Panc1 (cell line): ENCODE data around the gene KLHDC9. TPM values are rescaled to one million over a fixed set of nuclear protein-coding genes. Genes with fewer than 3 reads are reported as not detected.
"Not testable (repeated sequence)": the region's sequence is repeated elsewhere in the genome, so short reads cannot be mapped to it uniquely, and the experiment has no call there.

Experiments used
- ATAC-seq: fragments of 200-7000 bp; cut with Tn5 transposase; 2 replicates; pipeline ENCODE4 v1.9.1; 2020; ENCODE audit warnings: mild to moderate bottlenecking, moderate library complexity
- BruUV-seq: library from RNA; stranded (reverse); fragments of 400-500 nt; replicated peaks from 2 replicates; lab custom pipeline; 2021; lab: Mats Ljungman, UMichigan
- CTCF ChIA-PET: fragments of 300-600 bp; sonication (Branson Sonifier 250); formaldehyde crosslinking; loops from one replicate; lab custom pipeline; 2022; ENCODE audit warnings: antibody characterized with exemption; lab: Charles Lee
- POLR2A ChIA-PET: fragments of 300-600 bp; sonication (Branson Sonifier 250); formaldehyde crosslinking; loops from one replicate; lab custom pipeline; 2022; ENCODE audit warnings: antibody characterized with exemption; lab: Charles Lee
- DNase-seq: peaks from one replicate; pipeline ENCODE4 v3.0.0-alpha.2; 2010; ENCODE audit warnings: low read depth, low spot score
- H3K27ac ChIP-seq: 2 replicates; pipeline ENCODE4 v1.5.1; 2011; ENCODE audit warnings: mild to moderate bottlenecking, low read length, inconsistent platforms
- H3K27me3 ChIP-seq: fragments of 200-500 bp; sonication (Bioruptor generic); 2 replicates; pipeline ENCODE4 v1.6.0; 2014; ENCODE audit warnings: low read length, inconsistent platforms; ENCODE audit not compliant: control insufficient read depth, insufficient read depth
- H3K36me3 ChIP-seq: fragments of 200-500 bp; sonication (Bioruptor generic); 2 replicates; pipeline ENCODE4 v1.5.1; 2014; ENCODE audit warnings: inconsistent platforms, mild to moderate bottlenecking, low read length, moderate library complexity; ENCODE audit not compliant: control insufficient read depth, insufficient read depth
- H3K4me1 ChIP-seq: 2 replicates; pipeline ENCODE4 v1.5.1; 2011; ENCODE audit warnings: inconsistent platforms, mild to moderate bottlenecking, low read length, moderate library complexity; ENCODE audit not compliant: control insufficient read depth, insufficient read depth
- H3K4me3 ChIP-seq, 2 experiments: 2 replicates each; pipeline ENCODE4 v1.5.1; 2011 to 2012; ENCODE audit warnings: low read depth in 2 of 2, low read length in 2 of 2, mild to moderate bottlenecking in 2 of 2, inconsistent platforms in 1 of 2, moderate library complexity in 1 of 2
- H3K9me3 ChIP-seq: fragments of 200-500 bp; sonication (Bioruptor generic); 2 replicates; pipeline ENCODE4 v1.5.1; 2014; ENCODE audit warnings: low read depth, mild to moderate bottlenecking, inconsistent platforms, low read length, moderate library complexity; ENCODE audit not compliant: control insufficient read depth, insufficient read depth
- POLR2AphosphoS5 ChIP-seq: IDR thresholded peaks from 2 replicates; pipeline ENCODE4 v1.6.1; 2012; ENCODE audit warnings: mild to moderate bottlenecking, low read depth, low read length, moderate library complexity
- REST ChIP-seq, 2 experiments: IDR thresholded peaks; 2 replicates each; pipeline ENCODE4 v1.6.1; 2011 to 2012; ENCODE audit warnings: low read depth in 2 of 2, control low read depth in 1 of 2, low read length in 1 of 2, mild to moderate bottlenecking in 1 of 2, moderate library complexity in 1 of 2; ENCODE audit not compliant: insufficient read depth in 1 of 2
- SIN3A ChIP-seq: IDR thresholded peaks from 2 replicates; pipeline ENCODE4 v1.6.1; 2012; ENCODE audit warnings: low read depth, mild to moderate bottlenecking, low read length, moderate library complexity, borderline replicate concordance; ENCODE audit not compliant: insufficient read depth
- TCF7L2 ChIP-seq: IDR thresholded peaks from 2 replicates; pipeline ENCODE4 v1.6.1; 2011; ENCODE audit warnings: mild to moderate bottlenecking, low read depth, low read length, inconsistent platforms
- in situ Hi-C: cut with HindIII; loops from 2 replicates; pipeline ENCODE4 v1.10.0; 2016; ENCODE audit warnings: low sequenced_read_pairs, low pct_unique_long_range_greater_than_20kb
- intact Hi-C: fragments of 100-400 bp; cut with micrococcal nuclease; formaldehyde crosslinking; loops from one replicate; pipeline ENCODE4 v1.10.0; 2022; ENCODE audit not compliant: unreplicated experiment
- total RNA-seq: library from RNA; stranded (reverse); gene quantifications from one replicate; pipeline ENCODE4 v1.2.1, GENCODE V29; 2021; ENCODE audit not compliant: unreplicated experiment
- TF ChIP-seq, protein P1 (sequence below): fragments of 450-650 bp; IDR thresholded peaks from 2 replicates; pipeline ENCODE4 v1.5.1; 2017; ENCODE audit warnings: mild to moderate bottlenecking

KLHDC9 gene
- total RNA-seq, 1 experiment from 2014 or later, result 7.6 TPM

DNA sequence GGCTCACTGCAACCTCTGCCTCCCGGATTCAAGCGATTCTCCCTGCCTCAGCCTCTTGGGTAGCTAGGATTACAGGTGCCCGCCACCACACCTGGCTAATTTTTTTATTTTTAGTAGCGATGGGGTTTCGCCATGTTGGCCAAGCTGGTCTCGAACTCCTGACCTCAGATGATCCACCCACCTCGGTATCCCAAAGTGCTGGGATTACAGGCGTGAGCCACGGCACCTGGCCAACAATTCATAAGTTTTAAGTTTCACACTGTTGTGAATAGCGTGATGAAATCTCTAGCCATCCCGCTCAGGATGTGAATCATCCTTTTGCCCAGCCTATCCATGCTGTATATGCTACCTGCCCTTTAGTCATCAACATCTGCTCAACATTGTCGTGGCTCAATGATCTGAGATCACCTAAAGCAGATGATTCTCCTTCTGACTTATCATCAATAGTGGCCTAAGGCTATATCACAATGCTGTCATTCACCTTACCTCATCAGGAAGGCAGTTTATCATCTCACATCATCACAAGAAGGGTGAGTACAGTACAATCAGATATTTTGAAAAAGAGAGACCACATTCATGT lies 17.1 kb downstream of the KLHDC9 start:
- peak; percentile 96 for DNase-seq
- CTCF ChIA-PET, result no interaction called here
- H3K9me3 ChIP-seq, result no peaks in the 10 kb centered on the region
- H3K27me3 ChIP-seq, result no peaks in the 10 kb centered on the region
- BruUV-seq, result no TSS peak
- intact Hi-C loops (no loop called here), in situ Hi-C loops (no loop called here)
- peak overlapping the region; percentile 45; the same call in 1 of the 2 replicates for H3K27ac ChIP-seq
- peak; percentile 36; the same call in 1 of the 2 replicates for ATAC-seq
- TF ChIP-seq, protein P1, sequence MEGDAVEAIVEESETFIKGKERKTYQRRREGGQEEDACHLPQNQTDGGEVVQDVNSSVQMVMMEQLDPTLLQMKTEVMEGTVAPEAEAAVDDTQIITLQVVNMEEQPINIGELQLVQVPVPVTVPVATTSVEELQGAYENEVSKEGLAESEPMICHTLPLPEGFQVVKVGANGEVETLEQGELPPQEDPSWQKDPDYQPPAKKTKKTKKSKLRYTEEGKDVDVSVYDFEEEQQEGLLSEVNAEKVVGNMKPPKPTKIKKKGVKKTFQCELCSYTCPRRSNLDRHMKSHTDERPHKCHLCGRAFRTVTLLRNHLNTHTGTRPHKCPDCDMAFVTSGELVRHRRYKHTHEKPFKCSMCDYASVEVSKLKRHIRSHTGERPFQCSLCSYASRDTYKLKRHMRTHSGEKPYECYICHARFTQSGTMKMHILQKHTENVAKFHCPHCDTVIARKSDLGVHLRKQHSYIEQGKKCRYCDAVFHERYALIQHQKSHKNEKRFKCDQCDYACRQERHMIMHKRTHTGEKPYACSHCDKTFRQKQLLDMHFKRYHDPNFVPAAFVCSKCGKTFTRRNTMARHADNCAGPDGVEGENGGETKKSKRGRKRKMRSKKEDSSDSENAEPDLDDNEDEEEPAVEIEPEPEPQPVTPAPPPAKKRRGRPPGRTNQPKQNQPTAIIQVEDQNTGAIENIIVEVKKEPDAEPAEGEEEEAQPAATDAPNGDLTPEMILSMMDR, result no peak
- TF ChIP-seq REST (IDR thresholded peaks at IDR 0.05; ENCODE audit: insufficient read depth in 1 of 2, low read depth in 2 of 2, low read length in 1 of 2) (no peak), POLR2AphosphoS5 (no peak), SIN3A (no peak), TCF7L2 (no peak)
- H3K4me3 ChIP-seq, result peak overlapping the region; percentile 0 to 100; a peak in 3 of 4 replicates
- peaks cover 4% of the 10 kb centered on the region; the same call in 1 of the 2 replicates for H3K36me3 ChIP-seq
- peaks cover 35% of the 10 kb centered on the region for H3K4me1 ChIP-seq
- POLR2A ChIA-PET, result no interaction called here

DNA sequence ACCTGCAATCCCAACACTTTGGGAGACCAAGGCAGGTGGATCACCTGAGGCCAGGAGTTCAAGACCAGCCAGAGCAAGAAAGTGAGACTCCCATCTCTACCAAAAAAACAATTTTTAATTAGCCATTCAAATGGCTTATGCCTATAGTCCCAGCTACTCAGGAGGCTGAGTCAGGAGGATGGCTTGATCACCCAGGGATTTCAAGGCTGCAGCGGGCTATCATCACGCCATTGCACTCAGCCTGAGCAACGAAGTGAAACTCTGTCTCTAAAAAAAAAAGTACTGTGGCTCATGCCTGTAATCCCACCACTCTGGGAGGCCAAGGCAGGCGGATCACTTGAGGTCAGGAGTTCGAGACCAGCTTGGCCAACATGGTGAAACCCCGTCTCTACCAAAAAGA lies 17.8 kb downstream of the KLHDC9 start:
- H3K9me3 ChIP-seq, BruUV-seq, H3K27me3 ChIP-seq, CTCF ChIA-PET, ATAC-seq, intact Hi-C loops, in situ Hi-C loops, H3K36me3 ChIP-seq, DNase-seq, POLR2A ChIA-PET: not testable (repeated sequence)
- H3K27ac ChIP-seq, result peak overlapping the region; percentile 45; the same call in 1 of the 2 replicates
- peaks cover 36% of the 10 kb centered on the region for H3K4me1 ChIP-seq
- peak overlapping the region in 1 of 2 experiments; percentile 100; a peak in 2 of 4 replicates for H3K4me3 ChIP-seq
